ENCODE measurements around the gene LRRC4. TPM values are rescaled to one million over a fixed set of nuclear protein-coding genes. Genes with fewer than 3 reads are reported as not detected.

Gene LRRC4
- total RNA-seq, 1 experiment from 2014 or later, result 10.4 TPM

DNA sequence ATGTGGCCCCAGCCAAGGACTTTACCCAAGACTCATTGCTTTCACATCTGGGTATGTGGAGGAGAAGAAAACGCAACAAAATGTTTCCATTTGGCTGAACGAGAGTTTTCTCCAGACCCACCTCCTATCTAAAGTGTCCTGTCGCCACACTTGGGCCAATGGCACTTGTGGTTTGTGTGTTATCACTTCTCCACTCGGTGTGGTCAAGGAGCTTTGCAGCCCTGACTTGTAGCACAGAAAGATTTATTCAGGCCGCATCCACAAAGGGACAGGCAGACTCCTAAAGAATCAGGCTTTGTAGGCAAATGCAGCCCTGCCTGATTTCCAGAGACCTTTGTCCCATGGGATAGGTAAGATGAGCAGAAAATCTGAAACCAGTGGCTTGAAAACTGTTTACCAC, 12.8 kb upstream of the LRRC4 start:
- Histone ChIP-seq H3K14ac (ENCODE audit: insufficient read depth, low read length) (no peak overlapping the region), H3K27ac (ENCODE audit: insufficient read length, low read depth, low read length) (no peak overlapping the region), H4K5ac (ENCODE audit: insufficient read length, low read depth, low read length) (no peak overlapping the region), H2AFZ (ENCODE audit: low read length) (no peak overlapping the region), H4K91ac (ENCODE audit: insufficient read length, low read depth, low read length) (no peak overlapping the region), H3K4ac (ENCODE audit: low read depth, low read length) (no peak overlapping the region), H3K4me1 (ENCODE audit: insufficient read depth, low read length) (no peaks in the 10 kb centered on the region), H3T11ph (ENCODE audit: low read length) (no peak overlapping the region), H2BK120ac (ENCODE audit: low read depth, low read length, poor library complexity, severe bottlenecking) (no peak overlapping the region), H3K56ac (ENCODE audit: insufficient read length, low read depth, low read length) (no peak overlapping the region), H3K79me2 (ENCODE audit: insufficient read depth, low read length) (no peaks in the 10 kb centered on the region), H2BK20ac (ENCODE audit: low read depth, low read length, poor library complexity, severe bottlenecking) (no peak overlapping the region), H3K23me2 (ENCODE audit: insufficient read length, low read depth, low read length, poor library complexity, severe bottlenecking) (no peaks in the 10 kb centered on the region), H2BK12ac (ENCODE audit: insufficient read length, low read depth, low read length) (no peak overlapping the region), H3K27me3 (ENCODE audit: insufficient read depth, low read length) (no peaks in the 10 kb centered on the region), H3K9ac (ENCODE audit: extremely low read depth, insufficient read length, low read length) (no peak overlapping the region), H2AK5ac (ENCODE audit: insufficient read length, low read length) (no peak overlapping the region), H3K23ac (ENCODE audit: insufficient read length, low read depth, low read length) (no peak overlapping the region), H3K18ac (ENCODE audit: insufficient read length, low read depth, low read length) (no peak overlapping the region), H3K79me1 (ENCODE audit: insufficient read depth, low read depth, low read length, poor library complexity, severe bottlenecking) (no peaks in the 10 kb centered on the region), H4K20me1 (ENCODE audit: control insufficient read depth, insufficient read depth, insufficient read length) (no peaks in the 10 kb centered on the region), H2BK15ac (ENCODE audit: low read depth, low read length) (no peak overlapping the region), H2BK5ac (ENCODE audit: insufficient read length, low read length) (no peak overlapping the region), H4K8ac (replicated peaks; ENCODE audit: insufficient read length, low read depth, low read length) (no peak overlapping the region), H3K9me3 (ENCODE audit: control insufficient read depth, low read depth, low read length) (no peaks in the 10 kb centered on the region), H3K4me2 (ENCODE audit: insufficient read depth, insufficient read length, low read length) (no peak overlapping the region)
- H3K4me1 Mint-ChIP-seq, result peaks cover 8 to 12% of the 10 kb centered on the region in 2 experiments
- TF ChIP-seq, protein P1, sequence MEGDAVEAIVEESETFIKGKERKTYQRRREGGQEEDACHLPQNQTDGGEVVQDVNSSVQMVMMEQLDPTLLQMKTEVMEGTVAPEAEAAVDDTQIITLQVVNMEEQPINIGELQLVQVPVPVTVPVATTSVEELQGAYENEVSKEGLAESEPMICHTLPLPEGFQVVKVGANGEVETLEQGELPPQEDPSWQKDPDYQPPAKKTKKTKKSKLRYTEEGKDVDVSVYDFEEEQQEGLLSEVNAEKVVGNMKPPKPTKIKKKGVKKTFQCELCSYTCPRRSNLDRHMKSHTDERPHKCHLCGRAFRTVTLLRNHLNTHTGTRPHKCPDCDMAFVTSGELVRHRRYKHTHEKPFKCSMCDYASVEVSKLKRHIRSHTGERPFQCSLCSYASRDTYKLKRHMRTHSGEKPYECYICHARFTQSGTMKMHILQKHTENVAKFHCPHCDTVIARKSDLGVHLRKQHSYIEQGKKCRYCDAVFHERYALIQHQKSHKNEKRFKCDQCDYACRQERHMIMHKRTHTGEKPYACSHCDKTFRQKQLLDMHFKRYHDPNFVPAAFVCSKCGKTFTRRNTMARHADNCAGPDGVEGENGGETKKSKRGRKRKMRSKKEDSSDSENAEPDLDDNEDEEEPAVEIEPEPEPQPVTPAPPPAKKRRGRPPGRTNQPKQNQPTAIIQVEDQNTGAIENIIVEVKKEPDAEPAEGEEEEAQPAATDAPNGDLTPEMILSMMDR (conservative IDR thresholded peaks at IDR 0.05), result no peak
- no peak overlapping the region for H3K4me3 Mint-ChIP-seq
- no peaks in the 10 kb centered on the region for H3K9me3 Mint-ChIP-seq
- H3K27me3 Mint-ChIP-seq (ENCODE audit: low read depth), result no peaks in the 10 kb centered on the region
- DNase-seq, result no peak
- H3K36me3 Mint-ChIP-seq (ENCODE audit: insufficient read depth in 1 of 3, low read depth in 3 of 3), result no peaks in the 10 kb centered on the region
- H3K27ac Mint-ChIP-seq, result no peak overlapping the region
- no CpG with 5 or more reads among the region's 5 CpGs for WGBS (ENCODE audit: extremely low coverage, insufficient read length, low lambda C conversion rate)
